Measurements from ENCODE around the gene BPIFB6.

The BPIFB6 gene

GRCh38 chr20:33031531-33031930, at the start of gene BPIFB6:
TSS of gene BPIFB6 (plus strand) at chr20:33031648. CDS start at chr20:33031648, 0 bp downstream.
- no peak for FAIRE-seq
- DNase-seq (ENCODE audit: extremely low spot score, insufficient read length, low read depth) = no peak

- no peak for FAIRE-seq
- no peak for DNase-seq (ENCODE audit: extremely low spot score, insufficient read length, low read depth)
These were observed 48.6 kb upstream of the BPIFB6 start for GRCh38 chr20:32982617-32983458.

GRCh38 chr20:32983459-32984112, 47.9 kb upstream of the BPIFB6 start:
- no peak for DNase-seq (ENCODE audit: extremely low spot score, insufficient read length, low read depth)
- FAIRE-seq = no peak

- DNase-seq (ENCODE audit: extremely low spot score, insufficient read length, low read depth) = no peak
- no peak for FAIRE-seq
These were observed 47.3 kb upstream of the BPIFB6 start for GRCh38 chr20:32984196-32984595.

- FAIRE-seq (no peak), DNase-seq (ENCODE audit: extremely low spot score, insufficient read length, low read depth) (no peak)
These were observed 46.7 kb upstream of the BPIFB6 start for GRCh38 chr20:32984631-32985354.

GRCh38 chr20:32985596-32985995, 45.9 kb upstream of the BPIFB6 start:
- FAIRE-seq (no peak), DNase-seq (ENCODE audit: extremely low spot score, insufficient read length, low read depth) (no peak)

GRCh38 chr20:32986331-32986966, 45.0 kb upstream of the BPIFB6 start:
- no peak for FAIRE-seq
- no peak for DNase-seq (ENCODE audit: extremely low spot score, insufficient read length, low read depth)

GRCh38 chr20:32987044-32987825, 44.2 kb upstream of the BPIFB6 start:
- FAIRE-seq (no peak), DNase-seq (ENCODE audit: extremely low spot score, insufficient read length, low read depth) (no peak)

GRCh38 chr20:32988008-32988407, 43.4 kb upstream of the BPIFB6 start:
- FAIRE-seq = no peak
- no peak for DNase-seq (ENCODE audit: extremely low spot score, insufficient read length, low read depth)

- no peak for FAIRE-seq
- DNase-seq (ENCODE audit: extremely low spot score, insufficient read length, low read depth) = no peak
These were observed 41.8 kb upstream of the BPIFB6 start for GRCh38 chr20:32989507-32990283.

GRCh38 chr20:32990426-32990825, 41.0 kb upstream of the BPIFB6 start:
- no peak for FAIRE-seq
- no peak for DNase-seq (ENCODE audit: extremely low spot score, insufficient read length, low read depth)

GRCh38 chr20:32991383-32991782, 40.1 kb upstream of the BPIFB6 start:
- FAIRE-seq = no peak
- no peak for DNase-seq (ENCODE audit: extremely low spot score, insufficient read length, low read depth)

GRCh38 chr20:32991792-32992641, 39.4 kb upstream of the BPIFB6 start:
- DNase-seq (ENCODE audit: extremely low spot score, insufficient read length, low read depth) = no peak
- no peak for FAIRE-seq

- FAIRE-seq = no peak
- no peak for DNase-seq (ENCODE audit: extremely low spot score, insufficient read length, low read depth)
These were observed 37.9 kb upstream of the BPIFB6 start for GRCh38 chr20:32993496-32994050.

GRCh38 chr20:32995802-32996201, 35.6 kb upstream of the BPIFB6 start:
- FAIRE-seq = no peak
- DNase-seq (ENCODE audit: extremely low spot score, insufficient read length, low read depth) = no peak

GRCh38 chr20:32997431-32997830, 34.0 kb upstream of the BPIFB6 start:
- DNase-seq (ENCODE audit: extremely low spot score, insufficient read length, low read depth) (no peak), FAIRE-seq (peak; percentile 64)

GRCh38 chr20:32999603-33000250, 31.7 kb upstream of the BPIFB6 start:
- FAIRE-seq (no peak), DNase-seq (ENCODE audit: extremely low spot score, insufficient read length, low read depth) (no peak)

Data from GM18507 (cell line).